NCI-H510A (cell line): Measurements from ENCODE around the gene ESR1.
"Not testable (repeated sequence)": the region's sequence is repeated elsewhere in the genome, so short reads cannot be mapped to it uniquely, and the experiment has no call there.

Experiments used
- DNase-seq: peaks from one replicate; lab custom pipeline; 2025; lab: John Stamatoyannopoulos, UW

Gene ESR1

GRCh38 chr6:152135755-152136448 is 328.4 kb downstream of the ESR1 start:
- DNase-seq = peak; percentile 55

DNA sequence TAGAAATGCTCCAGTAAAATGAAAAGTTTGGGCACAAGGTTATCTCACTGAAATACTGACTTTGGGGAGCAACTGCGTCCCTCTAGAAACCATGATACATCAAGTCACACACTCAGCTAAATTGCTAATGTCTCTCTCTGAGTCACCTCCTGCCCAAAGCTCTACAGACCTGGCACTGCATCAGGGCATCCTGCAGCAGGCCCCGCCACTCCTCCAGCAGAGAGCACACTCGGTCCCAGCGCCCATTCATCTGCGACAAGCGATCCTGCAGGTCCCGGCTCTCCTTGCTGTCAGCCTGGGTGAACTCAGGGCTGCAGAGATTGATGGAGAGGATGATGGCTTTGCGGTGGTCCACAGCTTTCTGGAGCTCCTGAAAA is 329.0 kb downstream of the ESR1 start:
- DNase-seq = peak; percentile 58

- not testable (repeated sequence) for DNase-seq
Measured at GRCh38 chr6:152138344-152138743, 330.9 kb downstream of the ESR1 start.

GRCh38 chr6:152142105-152142504 is 334.6 kb downstream of the ESR1 start:
- DNase-seq = no peak

- no peak for DNase-seq
Measured at GRCh38 chr6:152143359-152143758, 335.9 kb downstream of the ESR1 start.

GRCh38 chr6:152146385-152146784 is 338.9 kb downstream of the ESR1 start:
- DNase-seq = no peak

DNA sequence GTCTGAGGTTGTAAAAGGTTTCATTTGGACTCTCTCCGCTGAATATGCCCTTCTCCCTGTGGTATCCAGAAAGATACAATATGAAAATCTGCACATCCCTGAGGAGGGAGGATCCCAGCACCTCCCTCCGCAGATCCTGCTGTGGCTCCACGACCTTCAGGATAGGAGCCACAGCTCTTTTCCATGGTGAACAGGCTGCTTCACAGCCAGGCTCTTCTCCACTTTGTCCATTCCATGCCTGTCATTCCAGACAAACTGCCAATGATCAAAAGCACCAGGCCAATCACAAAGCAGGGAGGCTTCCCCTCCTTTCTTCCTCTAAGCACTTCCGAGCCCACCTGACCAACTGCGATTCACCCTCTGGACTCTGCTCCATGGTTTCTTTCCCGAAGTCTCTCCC is 339.8 kb downstream of the ESR1 start:
- DNase-seq = no peak

DNA sequence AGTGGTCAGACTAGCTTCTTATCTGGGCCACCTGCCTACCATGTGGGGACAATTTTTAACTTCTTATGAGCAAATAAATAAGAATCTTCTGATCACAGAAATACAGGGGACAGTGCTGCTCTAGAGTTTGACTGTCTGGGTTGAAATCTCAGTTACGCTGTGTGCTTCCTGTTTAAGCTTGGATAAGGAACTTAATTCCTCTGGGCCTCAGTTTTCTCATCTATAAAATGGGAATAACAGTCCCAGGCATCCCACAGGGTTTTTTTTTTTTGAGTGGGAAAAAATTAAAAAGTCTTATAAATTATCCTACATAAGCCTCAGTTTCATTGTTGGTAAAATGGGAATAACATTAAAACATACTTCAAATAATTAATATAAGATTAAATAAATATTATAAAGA is 340.9 kb downstream of the ESR1 start:
- DNase-seq = no peak

DNA sequence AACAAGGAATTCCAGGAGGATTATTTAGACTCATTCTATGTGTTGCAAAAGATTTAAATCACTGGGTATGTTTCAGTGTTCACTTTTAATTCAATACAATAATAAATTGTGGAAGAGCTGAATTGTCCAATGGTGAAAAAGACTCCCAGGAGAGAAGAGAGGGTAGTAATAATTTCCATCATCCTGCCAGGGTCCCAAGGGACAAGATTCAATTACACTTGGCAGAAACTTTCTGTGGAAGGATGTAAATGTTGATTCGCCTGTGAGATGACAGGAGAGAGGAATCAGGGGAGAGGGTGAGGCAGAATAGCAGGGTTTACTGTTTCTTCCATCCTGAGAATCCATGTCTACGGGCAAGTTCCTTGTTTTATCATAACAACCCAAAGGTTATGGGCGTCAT is 342.7 kb downstream of the ESR1 start:
- DNase-seq = no peak

- no peak for DNase-seq
Measured at GRCh38 chr6:152151920-152152319, 344.4 kb downstream of the ESR1 start.

DNA sequence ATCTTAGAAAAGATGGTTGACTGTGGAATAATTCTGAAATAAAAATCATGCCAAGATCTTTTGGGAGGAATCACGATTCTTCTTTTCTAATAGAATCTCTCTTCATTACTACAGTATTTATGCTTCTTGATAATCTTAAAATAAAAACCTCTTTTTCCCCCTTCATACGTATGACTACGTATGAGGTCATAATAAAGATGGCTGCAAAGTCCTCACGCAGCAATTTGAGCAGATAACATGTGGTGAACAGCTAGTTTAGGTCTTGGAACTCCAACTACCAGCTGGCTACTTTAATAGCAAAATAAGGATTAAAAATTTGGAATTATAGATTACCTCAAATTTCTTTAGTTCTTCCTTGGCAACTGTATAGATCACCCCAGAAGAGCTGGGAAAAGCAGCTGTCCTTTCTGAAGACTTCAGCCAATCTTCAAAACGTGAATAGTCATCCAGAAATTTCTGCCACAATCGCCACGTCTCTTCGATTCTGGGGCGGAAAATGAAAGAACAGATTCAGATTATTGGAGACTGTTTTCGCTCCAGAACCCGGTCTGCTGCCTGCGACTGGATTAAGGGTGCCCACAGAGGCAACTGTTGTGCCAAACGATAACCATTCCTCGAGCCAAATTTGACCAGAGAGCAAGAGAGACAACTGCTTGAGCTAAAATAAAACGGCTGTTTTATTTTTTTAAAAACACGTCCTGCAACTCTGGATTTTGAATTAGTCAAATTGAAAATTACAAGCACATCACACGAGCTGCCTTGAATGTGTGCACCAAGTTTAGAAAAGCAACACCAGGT is 347.3 kb downstream of the ESR1 start:
- DNase-seq = no peak

DNA sequence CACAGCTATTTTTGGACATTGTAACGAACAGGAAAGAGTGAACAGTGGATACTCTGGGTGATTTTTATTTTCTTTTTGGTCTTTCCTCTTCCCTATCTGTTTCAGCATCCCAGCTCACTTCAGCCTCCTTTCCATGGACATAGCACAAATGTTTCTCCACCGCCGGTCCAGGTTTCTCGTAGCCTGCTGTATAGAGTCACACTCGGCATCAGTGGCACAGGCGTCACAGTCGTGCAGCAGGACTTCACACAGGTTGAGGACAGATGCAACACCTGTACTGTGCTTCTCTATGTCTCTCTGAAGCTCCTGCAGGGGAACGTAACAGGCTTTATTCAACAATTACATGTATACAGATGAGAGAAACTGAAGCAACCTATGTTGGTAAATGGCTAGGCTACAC is 348.3 kb downstream of the ESR1 start:
- DNase-seq = no peak

DNA sequence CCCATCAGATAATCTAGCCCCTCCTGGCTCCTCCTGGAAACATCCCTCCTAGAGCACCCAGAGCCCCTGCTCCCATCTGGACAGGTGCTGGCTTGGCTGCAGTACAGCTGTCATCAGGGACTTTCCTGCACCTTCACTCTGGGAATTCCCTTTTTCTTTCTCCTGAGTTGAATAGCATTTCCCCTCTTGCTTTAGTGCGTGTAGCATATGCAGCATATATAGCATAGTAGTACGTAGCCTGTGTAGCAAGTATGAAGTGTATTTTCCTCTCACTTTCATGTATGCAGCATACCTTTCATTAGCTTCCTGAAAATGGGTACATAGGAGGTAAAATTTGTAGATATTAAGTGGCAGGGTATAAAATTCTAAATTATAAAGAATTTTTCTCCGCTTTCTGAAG is 352.9 kb downstream of the ESR1 start:
- no peak for DNase-seq

DNA sequence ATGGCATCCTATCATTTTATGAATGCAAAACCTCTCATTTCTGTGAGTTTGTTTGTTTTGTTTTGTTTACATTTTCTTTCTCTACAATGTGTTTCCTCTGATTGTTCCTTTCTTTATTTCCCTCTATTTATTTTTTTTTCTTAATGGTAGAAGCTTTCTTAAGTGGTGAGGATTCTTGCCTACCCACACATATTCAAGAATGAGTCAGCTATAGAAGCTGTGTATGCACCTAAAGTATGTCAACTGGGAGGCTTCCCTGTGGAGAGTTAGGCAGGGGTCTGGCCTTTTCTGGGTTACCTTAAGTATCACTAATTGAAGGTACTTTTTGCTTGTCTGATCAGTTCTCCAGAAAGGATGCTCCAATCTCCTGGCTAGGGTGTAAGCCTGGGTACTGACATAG is 354.0 kb downstream of the ESR1 start:
- no peak for DNase-seq

- DNase-seq = no peak
Measured at GRCh38 chr6:152164957-152165356, 357.5 kb downstream of the ESR1 start.

- DNase-seq = no peak
Measured at GRCh38 chr6:152166497-152166896, 359.0 kb downstream of the ESR1 start.

GRCh38 chr6:152166897-152167296 is 359.4 kb downstream of the ESR1 start:
- no peak for DNase-seq

DNA sequence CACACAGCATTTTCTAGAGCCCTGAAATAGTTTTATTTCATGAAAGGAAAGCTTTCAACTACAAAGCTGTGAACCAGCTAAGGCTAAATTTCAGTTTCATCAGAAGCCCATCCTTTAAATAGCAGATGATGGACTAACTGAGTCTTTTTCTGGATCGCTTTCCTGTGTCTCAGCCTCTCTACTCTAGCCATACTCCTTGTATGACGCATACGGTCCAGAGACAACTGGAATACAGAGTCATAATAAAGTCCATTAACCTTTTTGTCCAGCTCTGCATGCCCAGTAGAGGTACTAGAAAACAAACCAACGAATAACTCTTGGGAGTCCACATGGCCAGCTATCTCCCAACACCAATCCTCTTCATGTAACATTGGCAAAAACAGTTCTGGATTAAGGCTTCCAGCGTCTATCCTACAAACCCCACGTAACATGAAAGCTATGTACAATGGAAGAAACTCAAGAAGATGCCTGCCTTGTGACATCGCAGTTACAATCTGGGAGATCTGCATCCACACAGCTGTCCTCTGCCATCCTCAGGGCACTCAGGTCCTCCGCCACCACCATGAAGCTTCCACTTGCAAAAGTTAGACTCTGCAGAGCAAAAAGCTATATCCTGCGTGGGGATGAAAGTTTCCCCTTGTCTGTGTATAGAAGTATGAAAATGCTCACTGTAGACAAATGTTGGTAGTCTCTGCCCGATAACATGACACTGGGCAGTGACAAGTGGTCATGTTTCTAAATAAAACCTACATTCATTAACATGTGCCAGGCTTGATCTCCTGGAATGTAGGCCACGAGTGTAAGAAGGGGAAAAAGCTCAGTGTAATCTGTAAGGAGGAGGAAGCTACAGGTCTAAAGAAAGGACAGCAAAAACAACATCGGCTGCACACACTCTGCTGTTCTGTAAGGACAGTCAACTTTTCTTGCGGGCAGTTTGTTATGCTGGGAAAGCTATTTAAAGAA is 360.4 kb downstream of the ESR1 start:
- no peak for DNase-seq

DNA sequence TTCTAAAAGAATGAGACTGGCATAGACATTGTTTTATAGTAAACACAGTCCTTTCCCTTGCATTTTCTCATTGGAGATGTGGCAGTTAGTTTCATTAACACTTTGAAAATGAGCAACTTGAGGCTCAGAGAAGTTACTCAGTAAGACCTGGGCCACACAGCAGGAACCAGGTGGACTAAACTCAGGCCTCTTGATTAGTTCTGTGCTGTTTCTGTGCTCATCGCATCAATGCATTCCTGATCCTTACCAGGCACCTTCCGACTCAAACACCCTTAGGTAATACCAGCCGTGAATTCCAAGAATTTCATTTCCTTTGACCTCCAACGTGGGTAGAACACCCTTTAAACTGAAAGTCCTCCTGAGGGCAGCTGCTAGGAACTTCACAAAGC is 362.8 kb downstream of the ESR1 start:
- DNase-seq = no peak

- DNase-seq = no peak
Measured at GRCh38 chr6:152170702-152171667, 363.5 kb downstream of the ESR1 start.

DNA sequence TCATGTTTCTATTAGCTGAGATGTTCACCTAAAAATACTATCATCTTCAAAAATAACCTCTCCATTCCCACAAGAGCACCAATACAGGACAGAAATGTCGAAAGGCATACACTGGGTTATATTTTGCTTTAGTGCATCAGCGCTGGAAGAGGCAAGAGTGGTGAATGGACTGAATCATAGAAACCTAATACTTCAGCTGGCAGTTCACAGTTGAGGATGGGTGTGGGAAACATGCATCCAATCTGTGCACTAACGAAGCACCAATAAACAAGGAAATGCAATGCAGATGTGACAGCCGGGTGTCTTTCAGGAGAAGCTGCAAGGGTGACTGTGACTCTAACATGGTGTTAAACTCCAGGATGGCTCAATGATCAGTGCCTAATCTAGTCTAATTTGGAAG is 365.8 kb downstream of the ESR1 start:
- DNase-seq = no peak
